Measurements from ENCODE around the gene BCKDHB. TPM values are rescaled to one million over a fixed set of nuclear protein-coding genes. Genes with fewer than 3 reads are reported as not detected.

The BCKDHB gene
- total and polyA plus RNA-seq, 2 experiments from 2014 or later = 32.1 to 42.7 TPM

DNA sequence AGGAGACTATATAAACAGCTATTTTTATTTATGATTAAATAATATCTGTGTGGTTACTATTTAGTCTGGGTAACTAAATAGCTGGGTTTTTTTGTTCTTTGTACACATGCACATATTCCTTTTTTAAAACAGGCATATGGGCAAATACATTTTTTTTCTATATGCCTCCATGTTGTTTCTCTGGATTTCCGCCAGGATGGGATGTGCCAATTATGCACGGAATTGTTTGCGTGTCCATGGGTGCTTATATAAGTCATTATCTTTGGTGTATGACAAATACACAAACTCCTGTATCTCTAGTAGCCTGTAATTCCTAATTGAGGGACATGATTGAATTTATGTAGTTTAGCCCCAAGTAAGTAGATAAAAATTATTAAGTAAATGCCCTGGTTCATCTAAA lies 226.9 kb downstream of the BCKDHB start:
- peaks cover 92% of the 10 kb centered on the region for H3K4me1 ChIP-seq (ENCODE audit: insufficient read depth)
- H3K4me1 Mint-ChIP-seq = peaks cover 76% of the 10 kb centered on the region
- H3K27ac Mint-ChIP-seq = peak overlapping the region; percentile 75
- ATAC-seq (no peak), DNase-seq (ENCODE audit: low spot score) (no peak)
- H3K36me3 Mint-ChIP-seq (ENCODE audit: low read depth) = no peaks in the 10 kb centered on the region
- 0 out of 2 replicates have a peak, but pooled peaks cover 3% of the 10 kb centered on the region for H3F3A ChIP-seq (replicated peaks; ENCODE audit: low read depth)
- no peaks in the 10 kb centered on the region for H3K9me2 ChIP-seq (ENCODE audit: insufficient read depth)
- H3K79me2 ChIP-seq (replicated peaks; ENCODE audit: insufficient read depth) = no peaks in the 10 kb centered on the region
- H3K27me3 ChIP-seq (ENCODE audit: insufficient read depth) = no peaks in the 10 kb centered on the region
- peaks cover 2% of the 10 kb centered on the region for H3K27me3 Mint-ChIP-seq (ENCODE audit: insufficient read depth, low read depth, poor library complexity)
- H3K4me2 ChIP-seq = peak overlapping the region; percentile 77; the same call in 1 of the 2 replicates
- H2AFZ ChIP-seq = no peak overlapping the region
- H4K20me1 ChIP-seq (replicated peaks; ENCODE audit: insufficient read depth) = no peaks in the 10 kb centered on the region
- no peak overlapping the region for H3K4me3 Mint-ChIP-seq
- no peak for TF ChIP-seq CREB1 (CRISPR knock-in tag; IDR thresholded peaks at IDR 0.05; ENCODE audit: low read depth)
- TF ChIP-seq, protein P1, sequence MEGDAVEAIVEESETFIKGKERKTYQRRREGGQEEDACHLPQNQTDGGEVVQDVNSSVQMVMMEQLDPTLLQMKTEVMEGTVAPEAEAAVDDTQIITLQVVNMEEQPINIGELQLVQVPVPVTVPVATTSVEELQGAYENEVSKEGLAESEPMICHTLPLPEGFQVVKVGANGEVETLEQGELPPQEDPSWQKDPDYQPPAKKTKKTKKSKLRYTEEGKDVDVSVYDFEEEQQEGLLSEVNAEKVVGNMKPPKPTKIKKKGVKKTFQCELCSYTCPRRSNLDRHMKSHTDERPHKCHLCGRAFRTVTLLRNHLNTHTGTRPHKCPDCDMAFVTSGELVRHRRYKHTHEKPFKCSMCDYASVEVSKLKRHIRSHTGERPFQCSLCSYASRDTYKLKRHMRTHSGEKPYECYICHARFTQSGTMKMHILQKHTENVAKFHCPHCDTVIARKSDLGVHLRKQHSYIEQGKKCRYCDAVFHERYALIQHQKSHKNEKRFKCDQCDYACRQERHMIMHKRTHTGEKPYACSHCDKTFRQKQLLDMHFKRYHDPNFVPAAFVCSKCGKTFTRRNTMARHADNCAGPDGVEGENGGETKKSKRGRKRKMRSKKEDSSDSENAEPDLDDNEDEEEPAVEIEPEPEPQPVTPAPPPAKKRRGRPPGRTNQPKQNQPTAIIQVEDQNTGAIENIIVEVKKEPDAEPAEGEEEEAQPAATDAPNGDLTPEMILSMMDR (conservative IDR thresholded peaks at IDR 0.05; ENCODE audit: low read depth in 2 of 2) = no peak
- TF ChIP-seq EZH2 (IDR thresholded peaks at IDR 0.05; ENCODE audit: low read depth, unreplicated experiment) = no peak
- H3K9me3 Mint-ChIP-seq = no peaks in the 10 kb centered on the region
- H3K27ac ChIP-seq (ENCODE audit: low read depth) = no peak overlapping the region
- H3K4me3 ChIP-seq = no peak overlapping the region
- no peaks in the 10 kb centered on the region for H3K36me3 ChIP-seq (ENCODE audit: insufficient read depth)

DNA sequence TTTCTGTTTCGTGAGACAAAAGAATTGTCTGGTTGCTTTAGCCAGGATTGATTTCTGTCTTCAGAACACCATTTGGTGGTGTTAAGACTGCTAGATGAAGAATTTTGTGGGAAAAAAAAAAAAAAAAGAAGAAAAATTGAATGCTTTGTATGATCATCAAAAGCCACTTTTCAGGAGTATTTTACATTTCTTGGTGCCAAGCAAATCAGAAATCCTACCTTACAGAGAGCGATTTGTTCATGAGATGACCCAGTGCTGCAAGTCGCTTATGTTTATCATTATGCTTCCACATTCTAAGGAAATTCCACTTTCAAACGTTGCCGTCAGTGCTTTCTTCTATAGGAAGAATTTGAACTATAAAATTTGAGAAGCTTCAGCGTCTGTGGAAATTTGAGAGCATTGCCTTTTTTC lies 228.7 kb downstream of the BCKDHB start:
- DNase-seq (ENCODE audit: low spot score) (no peak), ATAC-seq (no peak)
- peak overlapping the region; percentile 30 for H3K4me3 ChIP-seq
- Mint-ChIP-seq H3K9me3 (no peaks in the 10 kb centered on the region), H3K4me1 (peaks cover 66% of the 10 kb centered on the region), H3K27me3 (ENCODE audit: insufficient read depth, low read depth, poor library complexity) (peaks cover 2% of the 10 kb centered on the region), H3K27ac (peak overlapping the region; percentile 71), H3K4me3 (peak overlapping the region; percentile 53), H3K36me3 (ENCODE audit: low read depth) (no peaks in the 10 kb centered on the region)
- no peak overlapping the region for H2AFZ ChIP-seq
- no peaks in the 10 kb centered on the region for H3K79me2 ChIP-seq (replicated peaks; ENCODE audit: insufficient read depth)
- 0 out of 2 replicates have a peak, but pooled peaks cover 3% of the 10 kb centered on the region for H3F3A ChIP-seq (replicated peaks; ENCODE audit: low read depth)
- TF ChIP-seq, protein P2, sequence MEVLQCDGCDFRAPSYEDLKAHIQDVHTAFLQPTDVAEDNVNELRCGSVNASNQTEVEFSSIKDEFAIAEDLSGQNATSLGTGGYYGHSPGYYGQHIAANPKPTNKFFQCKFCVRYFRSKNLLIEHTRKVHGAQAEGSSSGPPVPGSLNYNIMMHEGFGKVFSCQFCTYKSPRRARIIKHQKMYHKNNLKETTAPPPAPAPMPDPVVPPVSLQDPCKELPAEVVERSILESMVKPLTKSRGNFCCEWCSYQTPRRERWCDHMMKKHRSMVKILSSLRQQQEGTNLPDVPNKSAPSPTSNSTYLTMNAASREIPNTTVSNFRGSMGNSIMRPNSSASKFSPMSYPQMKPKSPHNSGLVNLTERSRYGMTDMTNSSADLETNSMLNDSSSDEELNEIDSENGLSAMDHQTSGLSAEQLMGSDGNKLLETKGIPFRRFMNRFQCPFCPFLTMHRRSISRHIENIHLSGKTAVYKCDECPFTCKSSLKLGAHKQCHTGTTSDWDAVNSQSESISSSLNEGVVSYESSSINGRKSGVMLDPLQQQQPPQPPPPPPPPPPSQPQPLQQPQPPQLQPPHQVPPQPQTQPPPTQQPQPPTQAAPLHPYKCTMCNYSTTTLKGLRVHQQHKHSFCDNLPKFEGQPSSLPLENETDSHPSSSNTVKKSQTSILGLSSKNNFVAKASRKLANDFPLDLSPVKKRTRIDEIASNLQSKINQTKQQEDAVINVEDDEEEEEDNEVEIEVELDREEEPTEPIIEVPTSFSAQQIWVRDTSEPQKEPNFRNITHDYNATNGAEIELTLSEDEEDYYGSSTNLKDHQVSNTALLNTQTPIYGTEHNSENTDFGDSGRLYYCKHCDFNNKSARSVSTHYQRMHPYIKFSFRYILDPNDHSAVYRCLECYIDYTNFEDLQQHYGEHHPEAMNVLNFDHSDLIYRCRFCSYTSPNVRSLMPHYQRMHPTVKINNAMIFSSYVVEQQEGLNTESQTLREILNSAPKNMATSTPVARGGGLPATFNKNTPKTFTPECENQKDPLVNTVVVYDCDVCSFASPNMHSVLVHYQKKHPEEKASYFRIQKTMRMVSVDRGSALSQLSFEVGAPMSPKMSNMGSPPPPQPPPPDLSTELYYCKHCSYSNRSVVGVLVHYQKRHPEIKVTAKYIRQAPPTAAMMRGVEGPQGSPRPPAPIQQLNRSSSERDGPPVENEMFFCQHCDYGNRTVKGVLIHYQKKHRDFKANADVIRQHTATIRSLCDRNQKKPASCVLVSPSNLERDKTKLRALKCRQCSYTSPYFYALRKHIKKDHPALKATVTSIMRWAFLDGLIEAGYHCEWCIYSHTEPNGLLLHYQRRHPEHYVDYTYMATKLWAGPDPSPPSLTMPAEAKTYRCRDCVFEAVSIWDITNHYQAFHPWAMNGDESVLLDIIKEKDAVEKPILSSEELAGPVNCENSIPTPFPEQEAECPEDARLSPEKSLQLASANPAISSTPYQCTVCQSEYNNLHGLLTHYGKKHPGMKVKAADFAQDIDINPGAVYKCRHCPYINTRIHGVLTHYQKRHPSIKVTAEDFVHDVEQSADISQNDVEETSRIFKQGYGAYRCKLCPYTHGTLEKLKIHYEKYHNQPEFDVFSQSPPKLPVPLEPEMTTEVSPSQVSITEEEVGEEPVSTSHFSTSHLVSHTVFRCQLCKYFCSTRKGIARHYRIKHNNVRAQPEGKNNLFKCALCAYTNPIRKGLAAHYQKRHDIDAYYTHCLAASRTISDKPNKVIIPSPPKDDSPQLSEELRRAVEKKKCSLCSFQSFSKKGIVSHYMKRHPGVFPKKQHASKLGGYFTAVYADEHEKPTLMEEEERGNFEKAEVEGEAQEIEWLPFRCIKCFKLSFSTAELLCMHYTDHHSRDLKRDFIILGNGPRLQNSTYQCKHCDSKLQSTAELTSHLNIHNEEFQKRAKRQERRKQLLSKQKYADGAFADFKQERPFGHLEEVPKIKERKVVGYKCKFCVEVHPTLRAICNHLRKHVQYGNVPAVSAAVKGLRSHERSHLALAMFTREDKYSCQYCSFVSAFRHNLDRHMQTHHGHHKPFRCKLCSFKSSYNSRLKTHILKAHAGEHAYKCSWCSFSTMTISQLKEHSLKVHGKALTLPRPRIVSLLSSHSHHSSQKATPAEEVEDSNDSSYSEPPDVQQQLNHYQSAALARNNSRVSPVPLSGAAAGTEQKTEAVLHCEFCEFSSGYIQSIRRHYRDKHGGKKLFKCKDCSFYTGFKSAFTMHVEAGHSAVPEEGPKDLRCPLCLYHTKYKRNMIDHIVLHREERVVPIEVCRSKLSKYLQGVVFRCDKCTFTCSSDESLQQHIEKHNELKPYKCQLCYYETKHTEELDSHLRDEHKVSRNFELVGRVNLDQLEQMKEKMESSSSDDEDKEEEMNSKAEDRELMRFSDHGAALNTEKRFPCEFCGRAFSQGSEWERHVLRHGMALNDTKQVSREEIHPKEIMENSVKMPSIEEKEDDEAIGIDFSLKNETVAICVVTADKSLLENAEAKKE (CRISPR knock-in tag; IDR thresholded peaks at IDR 0.05) = no peak
- TF ChIP-seq EZH2 (IDR thresholded peaks at IDR 0.05; ENCODE audit: low read depth, unreplicated experiment) = no peak
- no peak for TF ChIP-seq CREB1 (CRISPR knock-in tag; IDR thresholded peaks at IDR 0.05; ENCODE audit: low read depth)
- no peak for TF ChIP-seq JUNB (IDR thresholded peaks at IDR 0.05; ENCODE audit: unreplicated experiment)
- TF ChIP-seq EZH2phosphoT487 (IDR thresholded peaks at IDR 0.05; ENCODE audit: unreplicated experiment) = no peak
- TF ChIP-seq, protein P3, sequence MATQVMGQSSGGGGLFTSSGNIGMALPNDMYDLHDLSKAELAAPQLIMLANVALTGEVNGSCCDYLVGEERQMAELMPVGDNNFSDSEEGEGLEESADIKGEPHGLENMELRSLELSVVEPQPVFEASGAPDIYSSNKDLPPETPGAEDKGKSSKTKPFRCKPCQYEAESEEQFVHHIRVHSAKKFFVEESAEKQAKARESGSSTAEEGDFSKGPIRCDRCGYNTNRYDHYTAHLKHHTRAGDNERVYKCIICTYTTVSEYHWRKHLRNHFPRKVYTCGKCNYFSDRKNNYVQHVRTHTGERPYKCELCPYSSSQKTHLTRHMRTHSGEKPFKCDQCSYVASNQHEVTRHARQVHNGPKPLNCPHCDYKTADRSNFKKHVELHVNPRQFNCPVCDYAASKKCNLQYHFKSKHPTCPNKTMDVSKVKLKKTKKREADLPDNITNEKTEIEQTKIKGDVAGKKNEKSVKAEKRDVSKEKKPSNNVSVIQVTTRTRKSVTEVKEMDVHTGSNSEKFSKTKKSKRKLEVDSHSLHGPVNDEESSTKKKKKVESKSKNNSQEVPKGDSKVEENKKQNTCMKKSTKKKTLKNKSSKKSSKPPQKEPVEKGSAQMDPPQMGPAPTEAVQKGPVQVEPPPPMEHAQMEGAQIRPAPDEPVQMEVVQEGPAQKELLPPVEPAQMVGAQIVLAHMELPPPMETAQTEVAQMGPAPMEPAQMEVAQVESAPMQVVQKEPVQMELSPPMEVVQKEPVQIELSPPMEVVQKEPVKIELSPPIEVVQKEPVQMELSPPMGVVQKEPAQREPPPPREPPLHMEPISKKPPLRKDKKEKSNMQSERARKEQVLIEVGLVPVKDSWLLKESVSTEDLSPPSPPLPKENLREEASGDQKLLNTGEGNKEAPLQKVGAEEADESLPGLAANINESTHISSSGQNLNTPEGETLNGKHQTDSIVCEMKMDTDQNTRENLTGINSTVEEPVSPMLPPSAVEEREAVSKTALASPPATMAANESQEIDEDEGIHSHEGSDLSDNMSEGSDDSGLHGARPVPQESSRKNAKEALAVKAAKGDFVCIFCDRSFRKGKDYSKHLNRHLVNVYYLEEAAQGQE (IDR thresholded peaks at IDR 0.05; ENCODE audit: unreplicated experiment) = no peak
- TF ChIP-seq NANOG (IDR thresholded peaks at IDR 0.05; ENCODE audit: borderline replicate concordance) = no peak
- no peak for TF ChIP-seq ZNF114 (CRISPR knock-in tag; IDR thresholded peaks at IDR 0.05)
- no peak for TF ChIP-seq POLR2AphosphoS5 (IDR thresholded peaks at IDR 0.05; ENCODE audit: low read depth)
- H3K4me2 ChIP-seq = peak overlapping the region; percentile 47
- H3K27ac ChIP-seq (ENCODE audit: low read depth) = peak overlapping the region; percentile 65
- H4K20me1 ChIP-seq (replicated peaks; ENCODE audit: insufficient read depth) = no peaks in the 10 kb centered on the region
- no peaks in the 10 kb centered on the region for H3K9me2 ChIP-seq (ENCODE audit: insufficient read depth)
- H3K27me3 ChIP-seq (ENCODE audit: insufficient read depth) = no peaks in the 10 kb centered on the region
- peaks cover 75% of the 10 kb centered on the region for H3K4me1 ChIP-seq (ENCODE audit: insufficient read depth)
- H3K36me3 ChIP-seq (ENCODE audit: insufficient read depth) = no peaks in the 10 kb centered on the region
